Endothelial cell of umbilical vein (primary cell): ENCODE results near the gene SLC39A11. TPM values are rescaled to one million over a fixed set of nuclear protein-coding genes. Genes with fewer than 3 reads are reported as not detected.

Experiments
- BruUV-seq: library from RNA; stranded (reverse); fragments of 400-500 nt; replicated peaks from 2 replicates; lab custom pipeline; 2021; lab: Mats Ljungman, UMichigan
- CTCF ChIA-PET: fragments of 300-600, 350-600 bp; sonication (Branson Sonifier 250); formaldehyde crosslinking; loops from one replicate; lab custom pipeline; 2021; ENCODE audit warnings: antibody characterized with exemption, inconsistent platforms; lab: Charles Lee
- POLR2A ChIA-PET: fragments of 300-600, 350-600 bp; sonication (Branson Sonifier 250); formaldehyde crosslinking; loops from one replicate; lab custom pipeline; 2021; ENCODE audit warnings: antibody characterized with exemption, inconsistent platforms; lab: Charles Lee
- DNase-seq: peaks from one replicate; pipeline ENCODE4 v3.0.0-alpha.2; 2011; ENCODE audit warnings: low read depth, low spot score
- FAIRE-seq: peaks from 2 replicates; lab custom pipeline; 2011; peaks lifted over from hg19 to GRCh38; lab: Jason Lieb, UNC
- H2AFZ ChIP-seq: 2 replicates; pipeline ENCODE4 v1.6.0; 2012; ENCODE audit warnings: low read depth, low read length, control low read depth, inconsistent platforms
- H3K27ac ChIP-seq: 2 replicates; pipeline ENCODE4 v1.5.1; 2011; ENCODE audit warnings: low read depth, mild to moderate bottlenecking, control low read depth, low read length, moderate library complexity; ENCODE audit not compliant: insufficient read depth
- H3K27me3 ChIP-seq, 2 experiments: 2 replicates each; pipeline versions ENCODE4 v1.6.0 to v1.6.1; 2011; ENCODE audit warnings: low read length in 2 of 2, mixed read lengths in 1 of 2; ENCODE audit not compliant: control insufficient read depth in 2 of 2, insufficient read depth in 2 of 2
- H3K36me3 ChIP-seq, 2 experiments: 2 replicates in 1 of 2; 3 replicates in 1 of 2; pipeline ENCODE4 v1.5.1; 2011; ENCODE audit warnings: low read length in 2 of 2, mild to moderate bottlenecking in 1 of 2, moderate library complexity in 1 of 2; ENCODE audit not compliant: control insufficient read depth in 2 of 2, insufficient read depth in 2 of 2; ENCODE audit errors: extremely low read depth in 1 of 2
- H3K4me1 ChIP-seq: 3 replicates; pipeline ENCODE4 v1.5.1; 2011; ENCODE audit warnings: mild to moderate bottlenecking, low read length; ENCODE audit not compliant: control insufficient read depth, insufficient read depth; ENCODE audit errors: extremely low read depth
- H3K4me2 ChIP-seq: 2 replicates; pipeline ENCODE4 v1.6.1; 2011; ENCODE audit warnings: low read length, control low read depth, mixed read lengths; ENCODE audit not compliant: insufficient read depth
- H3K4me3 ChIP-seq, 3 experiments: fragments of 200-600 bp in 1 of 3; sonication (generic), shearing (Covaris generic) in 1 of 3; replicated peaks in 1 of 3; 2 replicates each; pipeline ENCODE4 v1.5.1; 2011 to 2016; ENCODE audit warnings: control low read depth in 3 of 3, low read length in 3 of 3, mild to moderate bottlenecking in 2 of 3, inconsistent platforms in 1 of 3, low read depth in 1 of 3, moderate library complexity in 1 of 3; ENCODE audit not compliant: insufficient read depth in 1 of 3
- H3K79me2 ChIP-seq: 2 replicates; pipeline ENCODE4 v1.6.0; 2012; ENCODE audit warnings: low read length, inconsistent platforms; ENCODE audit not compliant: control insufficient read depth, insufficient read depth
- H3K9ac ChIP-seq: replicated peaks from 2 replicates; pipeline ENCODE3; 2011; ENCODE audit warnings: low read length, control low read depth; ENCODE audit not compliant: insufficient read depth; ENCODE audit errors: extremely low read depth
- H3K9me1 ChIP-seq: replicated peaks from 3 replicates; pipeline ENCODE4 v1.6.0; 2011; ENCODE audit warnings: mild to moderate bottlenecking, low read length; ENCODE audit not compliant: control insufficient read depth, insufficient read depth; ENCODE audit errors: extremely low read depth
- H3K9me3 ChIP-seq: replicated peaks from 2 replicates; pipeline ENCODE4 v1.5.1; 2012; ENCODE audit warnings: low read length, inconsistent platforms; ENCODE audit not compliant: control insufficient read depth, insufficient read depth
- H4K20me1 ChIP-seq: replicated peaks from 2 replicates; pipeline ENCODE3; 2011; ENCODE audit warnings: mild to moderate bottlenecking, low read length; ENCODE audit not compliant: control insufficient read depth, insufficient read depth; ENCODE audit errors: extremely low read depth
- EZH2 ChIP-seq: IDR thresholded peaks from 2 replicates; pipeline ENCODE4 v1.6.1; 2012; ENCODE audit warnings: borderline replicate concordance, low read depth, mild to moderate bottlenecking, moderate library complexity, low read length, inconsistent platforms; ENCODE audit not compliant: severe bottlenecking
- FOS ChIP-seq: IDR thresholded peaks from 2 replicates; pipeline ENCODE4 v1.6.1; 2011; ENCODE audit warnings: mild to moderate bottlenecking, low read length, moderate library complexity, borderline replicate concordance; ENCODE audit not compliant: insufficient read depth
- GATA2 ChIP-seq: IDR thresholded peaks from 2 replicates; pipeline ENCODE4 v1.7.0; 2011; ENCODE audit warnings: low read depth, mild to moderate bottlenecking, moderate library complexity, mixed read lengths, low read length; ENCODE audit not compliant: insufficient read length, insufficient read depth
- JUN ChIP-seq: IDR thresholded peaks from 2 replicates; pipeline ENCODE4 v1.6.1; 2011; ENCODE audit warnings: borderline replicate concordance, low read depth; ENCODE audit not compliant: insufficient read length, insufficient read depth
- MYC ChIP-seq: IDR thresholded peaks from one replicate; pipeline ENCODE4 v1.6.1; 2011; ENCODE audit warnings: mild to moderate bottlenecking, low read depth, low read length
- POLR2A ChIP-seq: IDR thresholded peaks from 2 replicates; pipeline ENCODE4 v1.6.1; 2012; ENCODE audit warnings: low read depth, mild to moderate bottlenecking, control low read depth, low read length
- POLR2AphosphoS5 ChIP-seq: IDR thresholded peaks from 2 replicates; pipeline ENCODE4 v1.6.1; 2012; ENCODE audit warnings: low read depth, mild to moderate bottlenecking, control low read depth, low read length, moderate library complexity; ENCODE audit not compliant: insufficient read depth
- dilution Hi-C: fragments of 300-500 bp; cut with MboI; formaldehyde crosslinking; loops from one replicate; pipeline ENCODE4 v1.15.0; 2019; ENCODE audit warnings: low sequenced_read_pairs; ENCODE audit not compliant: extremely low pct_ligation_motif_present
- intact Hi-C: fragments of 100-400 bp; cut with micrococcal nuclease; formaldehyde crosslinking; loops from one replicate; pipeline ENCODE4 v1.10.0; 2022
- polyA plus RNA-seq, 4 experiments: library from polyadenylated mRNA; depleted of rRNA in 3 of 4; stranded (reverse) in 3 of 4; unstranded in 1 of 4; fragments of >200 nt; gene quantifications; 2 replicates each; pipeline versions ENCODE4 v1.2.1 to v1.2.3, GENCODE V29; 2011 to 2012; ENCODE audit warnings: missing spikeins in 1 of 4
- total RNA-seq: library from RNA; stranded (reverse); gene quantifications from 2 replicates; pipeline ENCODE4 v1.2.3, GENCODE V29; 2021
- TF ChIP-seq, protein P1 (sequence below): IDR thresholded peaks from 2 replicates; pipeline ENCODE4 v1.6.1; 2011; ENCODE audit not compliant: insufficient read depth, insufficient read length
- TF ChIP-seq, protein P2 (sequence below), 2 donors: IDR thresholded peaks; 1 replicate in 1 of 2; 2 replicates in 1 of 2; pipeline ENCODE4 v1.5.1; 2011; ENCODE audit warnings: low read length in 2 of 2, mild to moderate bottlenecking in 2 of 2, moderate library complexity in 2 of 2, control low read depth in 1 of 2, inconsistent platforms in 1 of 2, low read depth in 1 of 2; ENCODE audit not compliant: insufficient read depth in 1 of 2; ENCODE audit errors: extremely low read depth in 1 of 2

SLC39A11 gene
- total and polyA plus RNA-seq, 2 donors (not counting 3 experiments of a cell fraction or from before 2014, with no cell fraction given): 8.1 to 11.9 TPM

DNA sequence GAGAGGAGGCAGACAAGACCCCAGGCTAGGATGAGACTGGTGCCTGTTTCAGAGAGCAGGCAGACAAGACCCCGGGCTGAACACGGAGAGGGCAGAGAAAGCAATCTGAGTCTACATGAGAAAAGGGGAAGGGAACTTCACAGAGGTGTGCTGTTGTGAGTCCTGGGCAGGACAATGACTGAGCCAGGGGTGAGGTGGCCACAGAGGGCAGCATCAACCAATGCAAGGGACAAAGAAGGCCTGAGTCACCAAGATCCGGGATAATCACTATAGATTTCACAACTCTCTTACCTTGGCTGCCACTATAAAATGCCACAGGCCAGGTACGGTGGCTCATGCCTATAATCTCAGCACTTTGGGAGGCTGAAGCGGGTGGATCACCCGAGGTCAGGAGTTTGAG is 89.0 kb downstream of the SLC39A11 start:
- Histone ChIP-seq H3K9ac (no peak overlapping the region), H3K4me1 (no peaks in the 10 kb centered on the region), H3K9me3 (no peaks in the 10 kb centered on the region), H2AFZ (no peak overlapping the region), H3K79me2 (no peaks in the 10 kb centered on the region), H3K27me3 (no peaks in the 10 kb centered on the region), H3K36me3 (no peaks in the 10 kb centered on the region), H3K9me1 (no peaks in the 10 kb centered on the region), H3K27ac (no peak overlapping the region), H4K20me1 (no peaks in the 10 kb centered on the region), H3K4me3 (no peak overlapping the region), H3K4me2 (no peak overlapping the region)
- no peak for DNase-seq
- ChIA-PET POLR2A (no interaction called here), CTCF (no interaction called here)
- dilution Hi-C loops: no loop called here
- BruUV-seq: no TSS peak
- intact Hi-C loops: loop anchor here (5.0 kb wide), 1 partner anchor 799 kb away; no protein-coding TSS in a partner anchor
- FAIRE-seq: no peak
- TF ChIP-seq GATA2: no peak
- no peak for TF ChIP-seq FOS
- TF ChIP-seq, protein P1, sequence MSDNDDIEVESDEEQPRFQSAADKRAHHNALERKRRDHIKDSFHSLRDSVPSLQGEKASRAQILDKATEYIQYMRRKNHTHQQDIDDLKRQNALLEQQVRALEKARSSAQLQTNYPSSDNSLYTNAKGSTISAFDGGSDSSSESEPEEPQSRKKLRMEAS: no peak

DNA sequence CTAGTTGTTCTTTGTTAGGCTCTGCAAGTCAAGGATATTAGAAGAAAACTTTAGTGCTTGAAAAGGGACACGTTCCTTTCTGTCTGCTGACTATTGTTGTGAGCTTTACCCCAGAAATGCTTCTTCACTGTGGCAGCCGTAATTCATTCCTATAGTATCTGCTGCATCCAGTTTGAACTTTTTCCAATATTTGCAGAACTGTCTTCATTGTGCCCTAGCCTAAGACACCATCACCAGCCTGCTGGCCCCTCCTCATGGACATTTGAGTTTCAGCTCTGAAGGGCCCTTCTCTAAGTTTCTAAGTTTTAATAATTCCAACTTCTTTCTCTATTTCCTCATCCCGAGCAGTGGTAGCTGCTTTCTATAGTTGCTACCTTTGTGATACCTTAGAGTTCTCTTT is 91.7 kb downstream of the SLC39A11 start:
- TF ChIP-seq EZH2 (no peak), POLR2A (no peak), FOS (no peak), GATA2 (no peak), MYC (no peak), POLR2AphosphoS5 (no peak), JUN (no peak)
- TF ChIP-seq, protein P1: no peak
- TF ChIP-seq, protein P2, sequence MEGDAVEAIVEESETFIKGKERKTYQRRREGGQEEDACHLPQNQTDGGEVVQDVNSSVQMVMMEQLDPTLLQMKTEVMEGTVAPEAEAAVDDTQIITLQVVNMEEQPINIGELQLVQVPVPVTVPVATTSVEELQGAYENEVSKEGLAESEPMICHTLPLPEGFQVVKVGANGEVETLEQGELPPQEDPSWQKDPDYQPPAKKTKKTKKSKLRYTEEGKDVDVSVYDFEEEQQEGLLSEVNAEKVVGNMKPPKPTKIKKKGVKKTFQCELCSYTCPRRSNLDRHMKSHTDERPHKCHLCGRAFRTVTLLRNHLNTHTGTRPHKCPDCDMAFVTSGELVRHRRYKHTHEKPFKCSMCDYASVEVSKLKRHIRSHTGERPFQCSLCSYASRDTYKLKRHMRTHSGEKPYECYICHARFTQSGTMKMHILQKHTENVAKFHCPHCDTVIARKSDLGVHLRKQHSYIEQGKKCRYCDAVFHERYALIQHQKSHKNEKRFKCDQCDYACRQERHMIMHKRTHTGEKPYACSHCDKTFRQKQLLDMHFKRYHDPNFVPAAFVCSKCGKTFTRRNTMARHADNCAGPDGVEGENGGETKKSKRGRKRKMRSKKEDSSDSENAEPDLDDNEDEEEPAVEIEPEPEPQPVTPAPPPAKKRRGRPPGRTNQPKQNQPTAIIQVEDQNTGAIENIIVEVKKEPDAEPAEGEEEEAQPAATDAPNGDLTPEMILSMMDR (IDR thresholded peaks at IDR 0.05; ENCODE audit: extremely low read depth in 1 of 2, insufficient read depth in 1 of 2, low read depth in 1 of 2, low read length in 2 of 2): no peak
- intact Hi-C loops (loop anchor here (5.0 kb wide), 1 partner anchor 801 kb away; no protein-coding TSS in a partner anchor), dilution Hi-C loops (no loop called here)
- CTCF ChIA-PET: interaction anchor here (0.8 to 2.4 kb wide), 2 partner anchors 14 to 274 kb away, joined by 3 to 13 read pairs; no protein-coding TSS in a partner anchor
- Histone ChIP-seq H3K9ac (no peak overlapping the region), H3K4me3 (no peak overlapping the region), H4K20me1 (no peaks in the 10 kb centered on the region), H3K79me2 (no peaks in the 10 kb centered on the region), H3K4me1 (no peaks in the 10 kb centered on the region), H3K36me3 (no peaks in the 10 kb centered on the region), H3K4me2 (no peak overlapping the region), H3K27ac (no peak overlapping the region), H3K27me3 (no peaks in the 10 kb centered on the region), H3K9me3 (no peaks in the 10 kb centered on the region), H2AFZ (no peak overlapping the region), H3K9me1 (no peaks in the 10 kb centered on the region)
- DNase-seq: no peak
- POLR2A ChIA-PET: no interaction called here
- BruUV-seq: no TSS peak
- FAIRE-seq: no peak
